Muscle of back (tissue), 11 donors: ENCODE measurements around the gene KDM6A. TPM values are rescaled to one million over a fixed set of nuclear protein-coding genes. Genes with fewer than 3 reads are reported as not detected.
"Not testable (repeated sequence)": the region's sequence is repeated elsewhere in the genome, so short reads cannot be mapped to it uniquely, and the experiment has no call there.

Experiments
- DNase-seq, 3 donors: peaks; one replicate each; pipeline versions ENCODE4 v3.0.0 to v3.0.0-alpha.2; 2013
- polyA plus RNA-seq, 10 donors: library from polyadenylated mRNA; unstranded; fragments of 120-200 nt; gene quantifications; one replicate each; pipeline ENCODE4 v1.2.1, GENCODE V29; 2013; ENCODE audit not compliant: insufficient read length in 10 of 10

KDM6A gene
- polyA plus RNA-seq, 10 donors: 10.7 to 33.0 (median 19.9) TPM

- no peak for DNase-seq
These were observed 133.2 kb downstream of the KDM6A start for GRCh38 chrX:45006002-45006800.

DNA sequence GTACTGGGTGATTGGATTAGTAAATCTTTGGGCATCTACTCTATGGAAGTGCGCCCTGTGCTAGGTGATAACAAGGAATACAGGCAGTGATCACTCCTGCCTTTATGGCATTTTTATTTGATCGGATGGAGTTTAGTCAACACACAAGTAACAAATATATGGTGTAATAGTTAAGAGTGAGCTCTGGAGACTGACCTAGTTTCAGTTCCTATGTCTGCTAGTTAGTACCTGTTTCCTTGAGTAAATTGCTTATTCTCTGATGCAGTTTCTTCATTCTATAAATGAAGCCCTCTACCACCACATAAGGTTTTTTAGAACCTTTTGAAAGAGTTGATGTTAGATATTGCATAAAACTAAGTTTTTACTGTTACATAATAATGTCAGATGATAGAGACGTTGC, 134.6 kb downstream of the KDM6A start:
- no peak for DNase-seq

GRCh38 chrX:45009371-45010000, 136.5 kb downstream of the KDM6A start:
- no peak for DNase-seq

DNA sequence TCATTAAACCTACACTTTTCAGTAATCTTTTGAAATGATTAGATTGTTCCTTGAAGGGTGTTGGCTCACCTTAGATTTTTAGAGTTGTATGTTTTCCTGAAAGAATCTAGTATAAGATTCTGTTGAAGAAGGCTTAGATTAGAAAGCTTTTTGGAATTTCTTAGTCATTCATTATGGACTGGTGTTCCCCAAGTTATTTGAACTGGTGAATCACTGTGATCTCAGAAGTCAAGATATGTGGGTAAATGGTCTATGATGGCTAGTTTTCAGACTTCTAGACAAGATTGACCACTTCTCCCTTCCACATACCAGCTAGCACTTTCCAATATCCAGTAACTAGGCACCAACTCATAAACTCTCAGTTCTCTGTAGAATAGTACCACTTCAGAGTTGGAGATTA, 138.1 kb downstream of the KDM6A start:
- DNase-seq: peak in 1 of 3 donors; percentile 13

- DNase-seq: no peak
These were observed 138.6 kb downstream of the KDM6A start for GRCh38 chrX:45011597-45011996.

DNA sequence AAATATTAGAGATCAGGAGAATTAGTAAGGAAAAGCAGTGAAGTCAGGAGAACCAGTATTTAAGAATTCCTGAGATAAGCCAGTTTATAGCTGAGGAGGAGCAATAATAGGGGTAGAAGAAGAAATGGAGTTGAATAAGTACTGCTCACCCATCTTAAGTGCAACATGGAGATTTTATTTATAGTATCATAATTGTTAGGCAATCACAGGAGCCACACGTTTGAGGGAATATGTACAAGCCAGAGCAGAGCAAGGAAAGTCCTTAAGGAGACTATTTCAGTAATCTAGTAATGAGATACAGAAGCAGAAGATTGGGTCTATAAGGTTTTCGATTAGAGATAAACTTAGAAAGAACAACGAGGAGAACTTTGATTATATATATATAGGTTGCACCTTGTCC, 145.0 kb downstream of the KDM6A start:
- no peak for DNase-seq

- DNase-seq: no peak
These were observed 149.2 kb downstream of the KDM6A start for GRCh38 chrX:45022150-45022549.

- DNase-seq: no peak
These were observed 151.5 kb downstream of the KDM6A start for GRCh38 chrX:45024501-45024900.

- DNase-seq: no peak
These were observed 153.0 kb downstream of the KDM6A start for GRCh38 chrX:45026036-45026435.

GRCh38 chrX:45031830-45032378, 158.9 kb downstream of the KDM6A start:
- no peak for DNase-seq

DNA sequence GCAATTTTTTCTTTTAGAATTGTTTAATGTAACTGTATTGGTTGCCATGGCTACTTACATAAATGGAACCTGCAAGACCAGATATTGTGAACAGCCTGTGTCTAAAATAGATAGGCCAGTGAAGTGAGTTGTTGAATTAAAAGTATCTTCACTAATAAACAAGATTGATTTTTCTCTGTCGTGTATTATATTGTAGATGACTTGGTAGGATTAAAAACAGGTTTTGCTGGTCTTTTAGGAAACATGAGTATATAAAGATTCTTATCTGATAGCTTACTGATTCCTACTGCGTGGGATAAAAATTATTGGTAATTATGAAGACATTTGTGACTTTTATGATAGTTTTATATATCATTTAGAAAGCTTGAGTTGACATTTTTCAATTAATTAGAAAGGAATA, 162.1 kb downstream of the KDM6A start:
- DNase-seq: no peak

GRCh38 chrX:45036161-45036560, 163.2 kb downstream of the KDM6A start:
- no peak for DNase-seq

GRCh38 chrX:45040137-45040536, 167.1 kb downstream of the KDM6A start:
- not testable (repeated sequence) for DNase-seq

DNA sequence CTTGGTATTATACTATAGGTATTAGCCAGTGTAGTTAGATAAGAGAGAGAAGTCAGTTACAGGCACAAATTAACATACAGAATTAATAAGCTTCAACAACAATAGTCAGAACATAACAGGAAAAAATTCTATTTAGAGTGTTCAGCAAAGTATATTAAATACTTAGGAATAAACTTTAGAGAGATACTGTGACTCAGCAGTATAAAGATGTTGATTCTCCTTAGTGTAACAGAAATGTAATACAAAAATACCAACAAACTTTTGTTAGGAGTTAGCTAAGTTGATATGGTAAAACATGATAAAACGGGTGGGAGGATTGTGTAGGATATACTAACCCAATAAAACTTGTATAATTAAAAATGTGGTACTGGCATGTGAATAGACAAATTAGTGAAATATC, 173.4 kb downstream of the KDM6A start:
- DNase-seq: no peak

DNA sequence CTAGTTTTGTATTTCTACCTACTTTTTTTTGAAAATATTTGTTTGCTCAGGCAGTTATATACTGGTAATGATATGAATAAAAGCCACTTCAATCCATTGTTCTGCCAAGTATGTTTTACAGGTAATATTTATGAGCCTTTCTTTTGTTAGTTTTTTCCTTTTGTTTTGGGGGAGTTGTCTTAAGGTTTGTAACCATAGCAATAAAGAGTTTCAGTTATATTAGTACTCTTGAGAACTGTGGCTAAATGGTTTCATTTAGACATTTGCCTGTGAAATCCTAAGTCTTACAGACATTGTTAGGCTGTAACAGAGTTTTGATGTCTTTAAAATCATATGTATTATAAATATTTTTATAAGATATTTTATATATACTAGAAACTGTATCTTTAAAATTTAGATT, 177.6 kb downstream of the KDM6A start:
- DNase-seq: no peak

GRCh38 chrX:45056428-45057145, 183.6 kb downstream of the KDM6A start:
- no peak for DNase-seq

DNA sequence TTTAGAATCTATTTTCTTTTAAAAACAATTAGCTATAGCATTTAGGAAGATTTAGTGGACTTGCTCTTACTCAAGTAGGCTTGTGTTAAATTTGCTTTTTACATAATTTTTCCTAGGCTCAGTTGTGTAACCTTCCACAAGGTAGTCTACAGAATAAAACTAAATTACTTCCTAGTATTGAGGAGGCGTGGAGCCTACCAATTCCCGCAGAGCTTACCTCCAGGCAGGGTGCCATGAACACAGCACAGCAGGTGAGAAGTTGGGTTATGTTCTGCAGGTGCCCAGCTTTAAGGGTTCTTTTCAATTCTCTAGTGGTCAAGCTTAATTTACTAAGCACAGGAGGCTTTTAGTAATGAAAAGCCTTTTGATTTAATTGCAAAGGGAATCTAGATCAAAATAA, 186.9 kb downstream of the KDM6A start:
- DNase-seq: not testable (repeated sequence)

- no peak for DNase-seq
These were observed 190.5 kb downstream of the KDM6A start for GRCh38 chrX:45063319-45064095.

DNA sequence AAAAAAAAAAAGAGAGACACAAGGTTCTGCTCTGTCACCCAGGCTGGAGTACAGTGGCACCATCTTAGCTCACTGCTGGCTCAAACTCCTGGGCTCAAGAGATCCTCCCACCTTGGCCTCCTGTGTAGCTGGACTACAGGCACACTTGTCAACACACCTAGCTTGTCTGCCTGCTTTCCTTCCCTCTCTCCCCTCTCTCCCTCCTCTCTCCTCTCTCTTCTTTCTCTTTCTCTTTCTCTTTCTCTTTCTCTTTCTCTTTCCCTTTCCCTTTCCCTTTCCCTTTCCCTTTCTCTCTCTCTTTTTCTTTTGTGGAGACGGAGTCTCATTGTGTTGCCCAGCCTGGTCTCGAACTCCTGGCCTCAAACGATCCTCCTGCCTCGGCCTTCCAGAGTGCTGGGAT, 195.6 kb downstream of the KDM6A start:
- DNase-seq: no peak

DNA sequence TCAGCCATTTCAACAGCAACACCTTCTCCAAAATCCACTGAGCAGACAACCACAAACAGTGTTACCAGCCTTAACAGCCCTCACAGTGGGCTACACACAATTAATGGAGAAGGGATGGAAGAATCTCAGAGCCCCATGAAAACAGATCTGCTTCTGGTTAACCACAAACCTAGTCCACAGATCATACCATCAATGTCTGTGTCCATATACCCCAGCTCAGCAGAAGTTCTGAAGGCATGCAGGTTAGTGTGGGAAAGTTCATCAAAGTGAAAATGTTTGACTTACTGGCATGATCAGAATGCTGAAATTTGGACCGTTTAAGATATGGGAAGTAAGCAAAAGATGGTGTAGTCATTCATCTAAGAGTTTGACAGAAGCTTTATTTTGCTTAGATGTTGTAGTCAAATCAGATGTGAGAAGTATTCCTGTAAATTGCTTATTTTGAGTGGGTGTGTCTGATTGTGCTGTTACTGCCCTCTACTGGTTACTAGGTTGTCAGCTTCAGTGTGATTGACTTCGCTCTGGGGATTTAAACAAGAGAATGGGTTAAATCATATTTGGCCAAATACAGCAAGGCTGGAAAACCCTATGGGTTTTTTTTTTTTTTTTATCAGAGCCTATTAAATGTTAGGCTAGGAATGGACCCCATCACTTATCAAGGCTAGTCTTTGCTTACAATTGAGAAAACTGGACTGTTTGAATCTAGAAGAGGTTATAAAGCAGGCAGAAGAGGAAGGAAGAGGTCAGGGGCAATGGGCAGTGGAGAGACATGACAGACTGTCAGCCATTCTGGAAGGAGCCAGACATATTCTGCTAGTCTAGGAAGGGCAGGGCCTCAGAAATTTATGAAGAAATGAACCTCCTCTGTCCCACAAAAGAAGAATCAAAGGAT, 197.4 kb downstream of the KDM6A start:
- DNase-seq: peak; percentile 9 to 27 (median 24)

GRCh38 chrX:45073011-45073410, 200.0 kb downstream of the KDM6A start:
- DNase-seq: not testable (repeated sequence)
